Stromal cell of bone marrow (primary cell): Measurements from ENCODE around the gene CENPX.

Experiments
- DNase-seq: peaks from one replicate; pipeline ENCODE4 v3.0.0-alpha.2; 2012; ENCODE audit warnings: low read depth

Gene CENPX

GRCh38 chr17:82023447-82024241 is 966 bp upstream of the CENPX start:
- DNase-seq, result no peak

- DNase-seq, result peak; percentile 99
Measured at GRCh38 chr17:82022981-82023446, 336 bp upstream of the CENPX start, which contains the start of gene LRRC45. Gene LRRC45 (plus strand): TSS chr17:82023305. CDS start chr17:82023644, 339 bp downstream.

DNA sequence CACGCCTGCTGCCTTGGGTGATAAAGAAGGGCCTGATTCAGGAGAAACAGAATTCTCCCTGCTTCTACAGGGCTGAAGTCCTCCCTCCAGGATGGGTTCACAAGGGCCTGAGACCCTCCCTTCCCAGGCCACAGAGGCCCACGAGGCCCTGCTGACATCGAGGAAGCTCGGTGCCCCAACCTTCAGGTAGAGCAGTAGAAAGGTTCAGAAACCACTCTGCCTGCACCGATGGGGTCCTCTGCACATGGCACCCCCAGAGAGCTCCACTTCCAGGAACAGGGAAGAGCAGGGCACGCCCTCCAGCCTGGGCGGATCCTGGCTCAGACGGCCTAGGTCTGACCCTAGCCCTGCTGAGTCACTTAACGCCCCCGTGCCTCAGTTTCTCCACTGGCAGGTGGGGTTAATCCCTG is 773 bp downstream of the CENPX start:
- DNase-seq, result no peak

DNA sequence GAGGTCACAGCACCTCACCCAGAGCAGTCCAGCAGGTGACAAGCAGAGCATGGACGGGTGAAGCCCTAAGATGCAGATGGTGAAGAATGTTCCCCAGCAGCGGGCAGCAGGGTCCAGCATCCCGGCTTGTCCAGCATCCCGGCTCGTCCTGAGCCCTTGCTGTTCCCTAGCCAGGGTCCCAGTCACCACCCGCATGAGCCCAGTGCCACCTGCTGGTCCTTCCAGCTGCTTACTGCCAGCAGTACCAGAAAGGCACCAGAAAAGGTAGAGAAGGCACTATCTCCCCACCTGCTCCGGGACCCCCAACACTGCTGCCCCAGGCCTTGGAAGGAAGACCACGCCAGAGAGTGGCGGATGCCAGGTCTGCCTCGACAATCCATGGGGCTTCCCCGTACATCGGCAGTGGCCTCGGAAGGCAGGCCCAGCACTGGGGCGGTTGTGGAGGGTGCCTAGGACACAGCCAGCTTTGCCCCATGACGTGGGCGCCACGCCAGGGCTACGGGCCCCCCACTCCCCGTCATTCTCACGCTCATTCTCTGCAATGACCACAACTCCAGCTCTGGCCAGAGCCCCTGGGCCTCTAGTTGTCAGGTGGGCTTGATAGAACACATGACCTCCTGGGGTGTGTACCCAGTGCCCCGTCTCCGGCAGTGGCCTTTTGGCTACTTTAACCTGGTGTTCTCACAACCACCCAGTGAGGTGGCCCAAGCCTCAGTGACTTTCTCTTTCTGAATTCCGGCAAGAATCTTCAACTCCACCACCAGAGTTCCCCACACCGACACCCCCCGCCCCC is 1.4 kb downstream of the CENPX start:
- DNase-seq, result peak; percentile 52

DNA sequence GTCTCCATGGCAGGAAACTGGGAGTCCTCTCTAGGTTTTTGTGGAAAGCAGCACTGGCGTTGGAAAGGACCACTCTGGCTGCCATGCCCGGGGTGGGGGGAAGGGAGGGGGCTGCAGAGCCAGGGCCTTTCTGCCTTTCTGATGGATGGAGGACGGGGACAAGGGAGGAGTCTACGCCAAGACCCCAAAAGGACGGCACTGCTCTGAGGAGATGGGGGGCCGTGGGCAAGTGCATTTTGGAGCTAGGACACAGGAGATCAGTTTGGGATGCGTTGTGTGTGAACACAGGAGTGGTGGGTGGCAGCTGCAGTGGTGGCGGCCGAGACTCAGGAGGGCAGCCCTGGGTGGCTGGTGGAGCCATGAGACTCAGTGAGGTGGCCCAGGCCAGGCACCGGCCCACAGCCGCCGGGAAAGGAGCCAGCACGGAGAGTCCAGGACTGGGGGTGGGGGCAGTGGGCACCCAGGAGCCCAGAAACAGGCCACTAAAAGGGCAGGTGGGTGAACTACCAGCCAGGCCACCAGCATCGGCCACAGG is 2.0 kb downstream of the CENPX start:
- no peak for DNase-seq

- no peak for DNase-seq
Measured at GRCh38 chr17:82019690-82020571, 2.7 kb downstream of the CENPX start.

DNA sequence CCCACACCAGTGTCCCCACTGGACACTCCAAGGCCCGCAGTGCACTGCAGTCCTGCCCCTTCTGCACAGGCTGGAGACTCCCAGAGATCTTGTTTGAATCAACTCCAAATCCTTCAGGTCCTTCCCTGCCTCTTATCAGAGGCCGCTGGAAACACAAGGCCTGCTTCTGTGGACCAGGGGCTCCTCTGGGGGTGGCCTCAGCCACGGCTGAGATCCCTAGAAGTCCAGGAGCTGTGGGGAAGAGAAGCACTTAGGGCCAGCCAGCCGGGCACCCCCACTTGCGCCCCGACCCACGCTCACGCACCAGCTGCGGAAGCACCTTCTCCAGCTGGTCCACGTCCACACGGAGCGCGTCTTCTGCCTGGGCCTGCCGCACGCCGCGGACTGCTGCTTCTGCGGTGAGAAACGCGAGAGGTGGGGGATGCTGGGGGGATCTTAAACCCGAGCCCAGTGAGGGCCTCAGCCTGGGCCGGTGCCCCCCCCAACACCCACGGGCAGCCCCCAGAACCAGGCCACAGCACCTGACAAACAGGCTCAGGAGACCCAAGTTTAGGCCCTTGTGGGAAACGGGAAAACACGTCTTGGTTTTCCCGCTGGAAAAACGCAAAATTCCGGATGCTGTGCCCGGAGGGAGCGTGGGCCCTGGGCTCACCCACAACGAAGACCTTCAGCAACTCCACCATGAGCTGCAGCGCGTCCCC is 3.5 kb downstream of the CENPX start:
- DNase-seq, result no peak

- no peak for DNase-seq
Measured at GRCh38 chr17:82018152-82018988, 4.3 kb downstream of the CENPX start.

DNA sequence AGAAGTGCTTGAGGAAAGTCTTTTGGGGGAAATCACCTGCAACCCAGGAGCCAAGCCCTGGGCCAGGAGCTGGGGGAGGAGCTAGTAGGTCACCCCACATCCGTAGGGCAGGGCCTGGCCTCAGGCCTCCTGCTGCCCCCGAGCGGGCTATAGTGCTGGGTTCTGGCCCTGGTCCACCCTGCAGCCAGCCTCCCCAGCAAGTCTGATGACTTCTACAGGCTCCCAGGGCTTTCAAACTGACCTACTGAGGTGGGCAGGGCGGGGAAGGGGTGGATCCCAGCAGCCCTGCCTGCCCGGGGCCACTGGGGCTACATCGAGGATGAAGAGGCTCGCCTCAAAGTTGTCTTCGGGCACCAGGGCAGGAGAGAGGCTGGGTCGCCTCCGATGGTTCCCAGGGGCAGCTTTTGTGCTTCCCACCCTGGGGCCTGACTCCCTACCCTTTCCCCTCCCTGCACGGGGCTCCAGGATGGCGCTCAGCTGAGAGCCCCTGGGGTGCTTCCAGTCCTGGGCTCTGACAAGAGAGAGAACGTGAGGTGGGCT is 5.0 kb downstream of the CENPX start:
- no peak for DNase-seq

DNA sequence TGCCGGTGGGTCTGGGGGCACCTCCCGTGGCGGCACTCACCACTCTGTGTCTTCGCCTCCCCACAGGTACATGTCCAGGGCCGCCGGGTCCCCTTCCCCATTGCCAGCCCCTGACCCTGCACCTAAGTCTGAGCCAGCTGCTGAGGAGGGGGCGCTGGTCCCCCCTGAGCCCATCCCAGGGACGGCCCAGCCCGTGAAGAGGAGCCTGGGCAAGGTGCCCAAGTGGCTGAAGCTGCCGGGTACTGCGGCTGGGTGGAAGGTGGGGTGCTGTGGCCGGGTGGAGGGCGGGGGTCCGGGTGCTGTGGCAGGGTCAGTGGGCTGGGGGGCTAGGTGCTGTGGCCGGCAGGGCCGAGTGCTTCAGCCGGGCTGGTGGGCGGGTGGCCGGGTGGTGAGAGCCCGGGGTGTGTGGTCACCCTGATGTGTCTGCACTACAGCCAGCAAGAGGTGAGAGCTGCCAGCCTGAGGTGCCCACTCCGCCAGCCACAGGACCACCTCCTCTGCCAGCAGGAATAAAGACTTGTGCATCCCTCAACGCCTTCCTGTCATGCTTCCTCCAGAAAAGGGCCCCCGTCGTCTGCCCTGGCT is 5.7 kb downstream of the CENPX start:
- DNase-seq, result no peak

GRCh38 chr17:82016061-82016874 is 6.4 kb downstream of the CENPX start:
- no peak for DNase-seq

DNA sequence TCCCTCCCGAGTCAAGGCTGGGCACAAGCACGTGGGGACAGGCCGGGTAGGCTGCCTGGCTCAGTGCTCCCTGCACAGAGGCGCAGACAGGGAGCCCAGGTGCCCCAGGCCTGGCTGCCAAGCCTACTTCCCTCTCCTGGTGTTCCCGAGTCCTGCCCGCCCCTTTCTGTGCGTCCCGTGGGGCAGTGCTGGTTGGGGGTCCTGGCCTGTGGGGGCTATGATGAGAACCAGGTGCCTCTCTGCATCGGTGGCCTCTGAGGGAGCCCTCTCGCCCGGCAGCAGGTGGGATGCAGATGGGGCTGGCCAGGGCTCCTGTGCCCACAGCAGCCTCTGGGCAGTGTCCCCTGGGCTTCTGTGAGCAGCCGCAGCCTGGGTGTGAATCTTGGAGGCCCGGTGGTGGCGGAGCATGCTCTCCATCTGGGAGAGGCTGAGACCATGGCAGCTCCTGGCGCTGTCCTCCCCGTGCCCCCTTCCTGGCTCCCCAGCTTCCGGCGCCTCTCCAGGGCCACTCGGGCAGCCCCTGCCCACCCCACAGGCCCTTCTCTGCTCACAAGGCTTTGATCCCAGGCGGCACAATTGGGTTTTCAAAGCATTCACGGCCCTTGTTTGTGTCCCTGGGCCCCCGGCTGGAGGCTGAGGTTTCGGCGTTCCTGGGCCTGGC is 7.2 kb downstream of the CENPX start:
- DNase-seq, result no peak

- no peak for DNase-seq
Measured at GRCh38 chr17:82014971-82015310, 7.7 kb downstream of the CENPX start.

DNA sequence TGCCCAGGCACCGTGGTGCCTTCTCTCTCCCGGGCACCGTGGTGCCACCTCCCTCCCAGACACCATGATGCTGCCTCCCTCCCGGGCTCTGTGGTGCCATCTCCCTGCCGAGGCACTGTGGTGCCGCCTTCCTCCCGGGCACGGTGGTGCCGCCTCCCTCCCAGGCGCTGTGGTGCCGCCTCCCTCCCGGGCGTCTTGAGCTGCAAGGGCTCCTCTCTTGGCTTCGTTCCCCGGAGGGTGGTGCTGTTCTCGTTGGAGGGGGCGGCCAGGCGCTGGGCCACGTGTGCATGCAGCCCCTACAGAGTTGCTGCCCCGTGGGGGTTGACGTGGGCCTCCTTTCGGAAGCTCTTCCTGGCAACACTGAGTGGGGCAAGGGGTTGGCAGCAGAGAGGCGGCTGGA is 8.2 kb downstream of the CENPX start:
- DNase-seq, result no peak

DNA sequence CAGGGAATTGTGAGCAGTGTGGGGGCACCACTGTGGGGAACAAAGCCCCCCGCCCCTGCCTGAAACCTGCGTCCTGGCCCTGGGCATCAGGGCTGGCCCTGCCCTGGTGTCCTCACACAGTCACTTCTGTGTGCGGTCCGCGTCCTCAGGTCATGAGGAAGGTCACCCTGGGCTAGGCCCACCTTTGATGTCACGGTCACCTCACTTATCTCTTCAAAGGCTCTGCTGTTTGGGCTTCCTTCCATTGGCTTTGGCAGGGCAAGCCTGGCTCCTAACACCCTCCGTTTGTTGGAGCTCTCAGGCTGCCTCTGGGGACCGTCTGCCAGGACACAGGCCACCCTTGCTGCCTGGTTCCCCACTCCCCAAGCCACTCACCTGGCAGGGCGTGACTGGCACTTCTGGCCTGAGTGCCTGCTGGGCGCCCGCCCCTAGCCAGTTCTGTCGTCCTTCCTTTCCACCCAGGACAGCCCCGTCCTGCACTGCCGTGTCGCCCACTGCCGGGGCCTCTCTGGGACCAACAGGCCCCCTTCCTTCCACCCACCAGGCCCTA is 8.8 kb downstream of the CENPX start:
- DNase-seq, result no peak

DNA sequence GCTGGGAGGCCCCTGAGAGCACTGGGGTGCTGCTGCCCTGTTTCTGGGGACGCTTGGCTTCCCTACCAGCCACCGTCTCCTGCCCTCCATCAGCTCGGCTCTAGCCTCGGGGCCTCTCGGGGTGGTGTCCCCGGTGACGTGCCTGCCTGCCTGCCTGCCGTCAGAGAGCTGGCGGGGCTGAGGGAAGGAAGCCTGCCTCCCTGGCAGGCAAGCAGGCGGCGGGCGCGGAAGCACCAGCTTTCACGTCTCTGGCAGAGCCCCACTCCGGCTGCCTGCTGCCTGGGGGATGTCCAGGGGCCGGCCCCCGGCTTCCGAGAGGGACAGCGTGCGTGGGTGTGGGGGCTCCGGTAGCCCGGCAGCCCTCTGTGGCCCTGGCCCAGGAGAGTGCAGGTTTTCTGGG is 9.3 kb downstream of the CENPX start:
- DNase-seq, result no peak

GRCh38 chr17:82012640-82013295 is 9.9 kb downstream of the CENPX start:
- no peak for DNase-seq

- DNase-seq, result no peak
Measured at GRCh38 chr17:82012261-82012639, 10.4 kb downstream of the CENPX start.
